ENCODE results near the gene TSEN2.

DNA sequence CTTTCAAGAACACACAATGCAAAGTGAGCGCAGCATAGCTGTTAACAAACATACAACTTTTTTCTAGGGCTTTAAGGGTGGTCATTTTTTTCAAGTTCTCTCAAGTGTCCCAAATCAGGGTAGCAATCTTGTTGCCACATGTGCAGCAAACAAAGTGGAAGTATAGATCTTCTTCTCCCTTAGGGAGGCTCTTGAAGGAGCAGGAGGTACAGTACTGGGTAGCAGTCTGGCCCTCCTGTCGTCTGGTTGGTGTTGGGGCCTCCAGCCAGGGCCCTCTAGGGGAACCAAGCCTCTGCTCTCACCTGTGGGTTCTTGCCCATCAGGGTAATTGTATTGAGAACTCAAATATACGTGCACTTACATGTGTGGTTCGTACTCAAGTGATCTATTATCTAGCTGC lies 98.5 kb downstream of the TSEN2 start:
- TF ChIP-seq, protein P1, sequence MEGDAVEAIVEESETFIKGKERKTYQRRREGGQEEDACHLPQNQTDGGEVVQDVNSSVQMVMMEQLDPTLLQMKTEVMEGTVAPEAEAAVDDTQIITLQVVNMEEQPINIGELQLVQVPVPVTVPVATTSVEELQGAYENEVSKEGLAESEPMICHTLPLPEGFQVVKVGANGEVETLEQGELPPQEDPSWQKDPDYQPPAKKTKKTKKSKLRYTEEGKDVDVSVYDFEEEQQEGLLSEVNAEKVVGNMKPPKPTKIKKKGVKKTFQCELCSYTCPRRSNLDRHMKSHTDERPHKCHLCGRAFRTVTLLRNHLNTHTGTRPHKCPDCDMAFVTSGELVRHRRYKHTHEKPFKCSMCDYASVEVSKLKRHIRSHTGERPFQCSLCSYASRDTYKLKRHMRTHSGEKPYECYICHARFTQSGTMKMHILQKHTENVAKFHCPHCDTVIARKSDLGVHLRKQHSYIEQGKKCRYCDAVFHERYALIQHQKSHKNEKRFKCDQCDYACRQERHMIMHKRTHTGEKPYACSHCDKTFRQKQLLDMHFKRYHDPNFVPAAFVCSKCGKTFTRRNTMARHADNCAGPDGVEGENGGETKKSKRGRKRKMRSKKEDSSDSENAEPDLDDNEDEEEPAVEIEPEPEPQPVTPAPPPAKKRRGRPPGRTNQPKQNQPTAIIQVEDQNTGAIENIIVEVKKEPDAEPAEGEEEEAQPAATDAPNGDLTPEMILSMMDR (IDR thresholded peaks at IDR 0.05), result no peak
- no peak for TF ChIP-seq EP300 (IDR thresholded peaks at IDR 0.05; ENCODE audit: low read depth)
- TF ChIP-seq POLR2A (IDR thresholded peaks at IDR 0.05), result no peak

Data from transverse colon (tissue), 3 donors.